SJCRH30 (cell line): ENCODE results near the gene LLGL1. TPM values are rescaled to one million over a fixed set of nuclear protein-coding genes. Genes with fewer than 3 reads are reported as not detected.
A peak's percentile ranks its signal among the peaks of the same experiment; 100 is the strongest.

Experiments
- DNase-seq, 2 experiments: peaks; one replicate each; pipeline ENCODE4 v3.0.0-alpha.2; 2015 to 2020
- H3K27ac ChIP-seq: fragments of 250-450 bp; sonication (Bioruptor Pico); 2 replicates; pipeline ENCODE4 v1.5.1; 2020; ENCODE audit warnings: mild to moderate bottlenecking, moderate library complexity
- H3K27me3 ChIP-seq: fragments of 250-450 bp; sonication (Bioruptor Pico); 2 replicates; pipeline ENCODE4 v1.5.1; 2020; ENCODE audit warnings: mild to moderate bottlenecking, moderate library complexity
- H3K36me3 ChIP-seq: fragments of 250-450 bp; sonication (Bioruptor Pico); 2 replicates; pipeline ENCODE4 v1.5.1; 2020; ENCODE audit warnings: mild to moderate bottlenecking, moderate library complexity
- H3K4me1 ChIP-seq: fragments of 250-450 bp; sonication (Bioruptor Pico); 2 replicates; pipeline ENCODE4 v1.5.1; 2020; ENCODE audit warnings: mild to moderate bottlenecking, moderate library complexity
- H3K4me3 ChIP-seq: fragments of 250-450 bp; sonication (Bioruptor Pico); 2 replicates; pipeline ENCODE4 v1.5.1; 2020; ENCODE audit warnings: mild to moderate bottlenecking, moderate library complexity
- H3K9me3 ChIP-seq: fragments of 250-450 bp; sonication (Bioruptor Pico); replicated peaks from 2 replicates; pipeline ENCODE4 v1.5.1; 2020; ENCODE audit warnings: mild to moderate bottlenecking, moderate library complexity
- total RNA-seq: library from RNA; depleted of rRNA; stranded (reverse); fragments of >200 nt; shearing (Covaris generic); gene quantifications from 2 replicates; pipeline ENCODE4 v1.2.3, GENCODE V29; 2014

LLGL1 gene
- total RNA-seq, 1 experiment from 2014 or later: 75.0 TPM

DNA sequence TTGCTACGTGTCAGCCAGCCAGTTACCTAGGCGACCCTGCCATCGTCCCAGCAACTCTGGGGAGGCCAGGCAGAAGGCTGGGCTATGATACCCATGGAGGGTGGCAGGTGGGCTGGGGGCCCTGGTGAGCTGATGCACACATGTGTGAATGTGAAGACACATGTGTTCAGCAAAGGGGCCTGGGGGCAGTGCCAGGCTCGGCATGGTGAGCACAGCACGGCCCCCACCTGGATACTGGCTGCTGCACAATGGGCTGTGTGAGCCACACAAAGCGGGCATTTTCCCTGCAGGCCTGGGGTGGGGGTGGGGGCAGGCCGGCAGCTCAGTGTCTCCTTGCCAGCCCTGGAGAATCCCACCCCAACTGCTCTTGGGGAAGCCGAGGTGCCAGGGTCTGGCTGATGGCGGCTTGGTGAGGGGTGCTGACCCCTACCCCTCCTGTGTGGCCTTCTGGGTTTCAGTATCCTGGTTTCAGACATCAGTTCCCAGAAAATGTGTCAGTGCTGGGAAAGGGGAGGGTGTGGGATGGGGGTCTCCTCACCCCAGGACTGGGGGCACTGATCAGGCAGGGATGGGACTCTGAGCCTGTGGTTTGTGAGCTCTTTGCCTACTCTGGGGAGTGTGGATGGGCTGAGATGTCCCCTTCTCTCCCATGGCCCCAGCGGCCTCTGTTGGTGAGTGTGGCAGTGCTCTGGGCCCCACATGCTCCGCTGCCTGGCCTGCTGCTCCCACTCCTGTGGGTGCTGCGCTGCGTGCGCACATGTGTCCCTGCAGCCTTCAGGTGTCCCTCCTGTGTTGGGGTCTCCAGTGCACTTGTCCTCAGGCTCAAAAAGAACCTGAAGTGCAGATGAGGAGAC, 5.1 kb downstream of the LLGL1 start:
- Histone ChIP-seq H3K27me3 (no peaks in the 10 kb centered on the region), H3K9me3 (no peaks in the 10 kb centered on the region), H3K4me1 (peaks cover 7% of the 10 kb centered on the region; the same call in 1 of the 2 replicates), H3K36me3 (peaks cover 18% of the 10 kb centered on the region), H3K27ac (no peak overlapping the region), H3K4me3 (no peak overlapping the region)
- DNase-seq: no peak

DNA sequence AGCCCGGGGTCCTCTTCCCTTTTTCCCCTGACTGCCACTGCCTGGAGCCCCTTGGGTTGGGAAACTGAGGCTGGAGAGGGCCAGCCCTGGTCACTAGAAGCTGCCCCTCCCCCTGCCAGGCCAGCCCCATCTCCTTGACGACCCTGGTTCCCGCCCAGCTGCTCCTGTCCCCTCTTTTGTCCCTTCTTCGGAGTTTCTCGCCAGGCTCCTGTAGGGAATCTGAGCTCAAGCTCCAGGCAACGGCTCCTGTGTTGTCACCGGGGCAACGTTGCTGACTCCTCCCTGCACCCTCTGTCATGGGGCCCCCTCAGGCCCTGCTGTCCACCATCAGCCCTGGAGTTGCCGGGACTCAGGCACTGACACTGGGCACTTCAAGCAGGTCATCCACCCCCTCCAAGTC, 5.7 kb downstream of the LLGL1 start:
- H3K27ac ChIP-seq: no peak overlapping the region
- no peak overlapping the region for H3K4me3 ChIP-seq
- no peaks in the 10 kb centered on the region for H3K27me3 ChIP-seq
- H3K36me3 ChIP-seq: peaks cover 24% of the 10 kb centered on the region
- DNase-seq: no peak
- H3K9me3 ChIP-seq: no peaks in the 10 kb centered on the region
- H3K4me1 ChIP-seq: peaks cover 6% of the 10 kb centered on the region; the same call in 1 of the 2 replicates

DNA sequence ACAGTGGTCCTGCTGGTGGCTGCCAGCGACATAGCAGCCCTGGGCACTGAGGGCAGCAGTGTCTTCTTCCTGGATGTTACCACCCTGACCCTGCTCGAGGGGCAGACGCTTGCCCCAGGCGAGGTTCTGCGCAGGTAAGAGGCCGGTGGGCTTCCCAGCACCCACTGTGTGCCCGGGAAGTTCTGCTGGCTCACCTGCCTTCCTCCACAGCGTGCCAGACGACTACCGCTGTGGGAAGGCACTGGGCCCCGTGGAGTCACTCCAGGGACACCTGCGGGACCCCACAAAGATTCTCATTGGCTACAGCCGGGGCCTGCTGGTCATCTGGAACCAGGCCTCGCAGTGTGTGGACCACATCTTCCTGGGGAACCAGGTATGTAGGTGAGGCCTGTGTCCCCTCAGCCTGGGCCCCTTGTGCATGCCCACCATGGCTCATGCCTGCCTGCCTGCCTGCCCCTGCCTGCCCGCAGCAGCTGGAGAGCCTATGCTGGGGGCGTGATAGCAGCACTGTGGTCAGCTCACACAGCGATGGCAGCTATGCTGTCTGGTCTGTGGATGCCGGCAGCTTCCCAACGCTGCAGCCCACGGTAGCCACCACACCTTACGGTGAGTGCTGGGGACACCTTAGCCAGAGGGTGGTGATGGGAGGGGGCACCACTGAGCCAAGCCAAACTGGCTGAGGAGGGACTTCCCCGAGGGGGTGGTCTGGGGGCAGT, 8.5 kb downstream of the LLGL1 start:
- no peaks in the 10 kb centered on the region for H3K9me3 ChIP-seq
- no peak for DNase-seq
- peaks cover 37% of the 10 kb centered on the region for H3K36me3 ChIP-seq
- H3K27ac ChIP-seq: no peak overlapping the region
- no peak overlapping the region for H3K4me3 ChIP-seq
- H3K4me1 ChIP-seq: no peaks in the 10 kb centered on the region
- H3K27me3 ChIP-seq: no peaks in the 10 kb centered on the region

DNA sequence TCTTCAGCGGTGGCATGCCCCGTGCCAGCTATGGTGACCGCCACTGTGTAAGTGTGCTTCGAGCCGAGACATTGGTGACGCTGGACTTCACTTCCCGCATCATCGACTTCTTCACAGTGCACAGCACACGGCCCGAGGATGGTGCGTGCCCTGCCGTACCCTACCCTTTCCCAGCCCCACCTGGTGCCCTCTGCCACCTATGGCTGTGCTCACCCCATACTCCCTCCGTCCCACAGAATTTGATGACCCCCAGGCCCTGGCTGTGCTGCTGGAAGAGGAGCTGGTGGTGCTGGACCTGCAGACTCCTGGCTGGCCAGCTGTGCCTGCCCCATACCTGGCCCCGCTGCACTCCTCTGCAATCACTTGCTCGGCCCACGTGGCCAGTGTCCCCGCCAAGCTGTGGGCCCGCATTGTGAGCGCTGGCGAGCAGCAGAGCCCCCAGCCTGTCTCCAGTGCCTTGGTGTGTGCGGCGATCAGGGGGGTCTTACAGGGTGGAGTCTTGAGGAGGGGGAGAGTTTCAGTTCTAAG, 9.5 kb downstream of the LLGL1 start:
- no peaks in the 10 kb centered on the region for H3K4me1 ChIP-seq
- no peaks in the 10 kb centered on the region for H3K9me3 ChIP-seq
- H3K4me3 ChIP-seq: no peak overlapping the region
- DNase-seq: no peak
- H3K27me3 ChIP-seq: no peaks in the 10 kb centered on the region
- peaks cover 41% of the 10 kb centered on the region for H3K36me3 ChIP-seq
- H3K27ac ChIP-seq: no peak overlapping the region

DNA sequence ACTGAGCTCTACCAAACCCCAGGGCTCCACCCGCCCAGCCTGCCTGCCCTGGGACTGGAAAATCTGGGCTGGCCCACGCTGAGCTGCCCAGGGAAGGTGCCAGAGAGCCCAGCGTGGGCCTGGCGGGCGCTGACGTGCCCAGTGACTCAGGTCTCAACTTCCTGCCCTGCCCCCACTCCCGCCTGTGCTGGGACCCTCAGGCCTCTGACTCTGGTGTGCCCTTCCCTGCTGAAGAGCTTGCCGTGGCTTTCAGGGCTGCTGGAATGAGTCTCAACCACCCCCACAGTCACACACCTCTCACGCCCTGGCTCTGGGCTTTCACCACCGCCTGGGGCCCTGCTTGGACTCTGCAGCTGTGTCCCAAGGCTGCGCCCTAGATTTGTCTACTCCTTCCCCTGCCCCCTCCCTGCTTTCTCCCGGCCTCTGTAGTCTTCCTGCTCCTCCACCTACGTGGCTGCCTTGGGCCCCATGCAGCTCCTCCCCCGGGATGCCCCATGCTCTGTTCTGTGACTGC, 10.4 kb downstream of the LLGL1 start:
- no peaks in the 10 kb centered on the region for H3K9me3 ChIP-seq
- H3K27ac ChIP-seq: no peak overlapping the region
- H3K4me1 ChIP-seq: no peaks in the 10 kb centered on the region
- peaks cover 45% of the 10 kb centered on the region for H3K36me3 ChIP-seq
- no peak for DNase-seq
- no peak overlapping the region for H3K4me3 ChIP-seq
- no peaks in the 10 kb centered on the region for H3K27me3 ChIP-seq

DNA sequence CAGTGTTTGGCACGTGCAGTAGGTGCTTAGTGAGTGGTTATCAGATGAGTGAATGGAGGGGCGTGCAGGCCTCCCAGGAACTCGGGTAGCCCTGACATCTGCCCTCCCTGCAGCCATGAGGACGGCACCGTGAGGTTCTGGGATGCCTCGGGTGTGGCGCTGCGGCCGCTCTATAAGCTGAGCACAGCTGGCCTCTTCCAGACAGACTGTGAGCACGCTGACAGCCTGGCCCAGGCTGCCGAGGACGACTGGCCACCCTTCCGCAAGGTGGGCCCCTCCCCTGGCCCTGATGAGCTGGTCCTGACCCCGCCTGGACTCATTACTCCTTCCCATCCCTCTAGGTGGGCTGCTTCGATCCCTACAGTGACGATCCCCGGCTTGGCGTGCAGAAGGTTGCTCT, 11.1 kb downstream of the LLGL1 start:
- Histone ChIP-seq H3K4me1 (no peaks in the 10 kb centered on the region), H3K4me3 (no peak overlapping the region), H3K36me3 (peaks cover 52% of the 10 kb centered on the region), H3K27ac (no peak overlapping the region), H3K9me3 (no peaks in the 10 kb centered on the region), H3K27me3 (no peaks in the 10 kb centered on the region)
- DNase-seq: no peak

DNA sequence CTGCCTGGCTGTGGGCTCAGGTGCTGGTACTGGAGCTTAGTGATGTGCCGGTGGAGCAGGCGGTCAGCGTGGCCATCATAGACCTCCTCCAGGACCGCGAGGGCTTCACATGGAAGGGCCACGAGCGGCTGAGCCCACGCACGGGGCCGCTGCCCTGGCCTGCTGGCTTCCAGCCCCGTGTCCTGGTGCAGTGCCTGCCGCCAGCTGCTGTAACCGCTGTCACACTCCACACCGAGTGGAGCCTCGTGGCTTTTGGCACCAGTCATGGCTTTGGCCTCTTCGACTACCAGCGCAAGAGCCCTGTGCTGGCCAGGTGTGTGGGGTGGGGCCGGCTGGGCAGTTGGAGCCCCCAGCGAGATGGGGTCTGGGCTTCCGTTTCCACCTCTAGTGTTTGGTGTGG, 12.0 kb downstream of the LLGL1 start:
- Histone ChIP-seq H3K27ac (no peak overlapping the region), H3K27me3 (no peaks in the 10 kb centered on the region), H3K4me1 (no peaks in the 10 kb centered on the region), H3K9me3 (no peaks in the 10 kb centered on the region), H3K36me3 (peaks cover 56% of the 10 kb centered on the region), H3K4me3 (no peak overlapping the region)
- DNase-seq: no peak

DNA sequence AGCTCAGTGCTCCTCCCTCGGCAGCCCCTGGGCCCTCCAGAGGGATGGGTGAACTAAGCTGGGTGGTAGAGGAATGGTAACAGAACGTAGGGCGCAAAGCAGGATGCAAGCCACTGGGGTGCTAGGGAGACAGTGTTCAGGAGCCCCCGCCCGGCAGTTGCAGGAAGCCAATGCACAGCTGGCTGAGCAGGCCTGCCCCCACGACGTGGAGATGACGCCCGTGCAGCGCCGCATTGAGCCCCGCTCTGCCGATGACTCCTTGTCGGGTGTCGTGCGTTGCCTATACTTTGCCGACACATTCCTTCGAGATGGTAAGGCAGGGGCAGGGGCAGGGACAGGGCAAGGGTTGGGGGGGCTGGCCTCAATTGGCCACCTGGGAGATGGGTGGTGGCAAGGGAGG, 12.9 kb downstream of the LLGL1 start:
- no peaks in the 10 kb centered on the region for H3K4me1 ChIP-seq
- peaks cover 64% of the 10 kb centered on the region for H3K36me3 ChIP-seq
- H3K27ac ChIP-seq: no peak overlapping the region
- no peaks in the 10 kb centered on the region for H3K9me3 ChIP-seq
- no peaks in the 10 kb centered on the region for H3K27me3 ChIP-seq
- H3K4me3 ChIP-seq: no peak overlapping the region
- DNase-seq: no peak

DNA sequence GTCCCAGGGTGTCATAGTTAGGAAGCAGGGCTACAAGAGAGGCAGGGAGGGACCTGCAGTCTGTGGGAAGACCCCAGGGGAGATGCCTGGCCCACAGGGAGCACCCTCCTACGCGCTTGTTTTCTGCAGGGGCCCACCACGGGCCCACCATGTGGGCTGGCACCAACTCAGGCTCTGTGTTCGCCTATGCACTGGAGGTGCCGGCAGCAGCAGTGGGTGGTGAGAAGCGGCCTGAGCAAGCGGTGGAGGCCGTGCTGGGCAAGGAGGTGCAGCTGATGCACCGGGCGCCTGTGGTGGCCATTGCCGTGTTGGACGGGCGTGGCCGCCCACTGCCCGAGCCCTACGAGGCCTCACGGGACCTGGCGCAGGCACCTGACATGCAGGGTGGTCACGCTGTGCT, 15.0 kb downstream of the LLGL1 start:
- Histone ChIP-seq H3K4me3 (no peak overlapping the region), H3K4me1 (no peaks in the 10 kb centered on the region), H3K36me3 (peaks cover 66% of the 10 kb centered on the region), H3K27me3 (no peaks in the 10 kb centered on the region), H3K9me3 (no peaks in the 10 kb centered on the region), H3K27ac (no peak overlapping the region)
- DNase-seq: no peak

DNA sequence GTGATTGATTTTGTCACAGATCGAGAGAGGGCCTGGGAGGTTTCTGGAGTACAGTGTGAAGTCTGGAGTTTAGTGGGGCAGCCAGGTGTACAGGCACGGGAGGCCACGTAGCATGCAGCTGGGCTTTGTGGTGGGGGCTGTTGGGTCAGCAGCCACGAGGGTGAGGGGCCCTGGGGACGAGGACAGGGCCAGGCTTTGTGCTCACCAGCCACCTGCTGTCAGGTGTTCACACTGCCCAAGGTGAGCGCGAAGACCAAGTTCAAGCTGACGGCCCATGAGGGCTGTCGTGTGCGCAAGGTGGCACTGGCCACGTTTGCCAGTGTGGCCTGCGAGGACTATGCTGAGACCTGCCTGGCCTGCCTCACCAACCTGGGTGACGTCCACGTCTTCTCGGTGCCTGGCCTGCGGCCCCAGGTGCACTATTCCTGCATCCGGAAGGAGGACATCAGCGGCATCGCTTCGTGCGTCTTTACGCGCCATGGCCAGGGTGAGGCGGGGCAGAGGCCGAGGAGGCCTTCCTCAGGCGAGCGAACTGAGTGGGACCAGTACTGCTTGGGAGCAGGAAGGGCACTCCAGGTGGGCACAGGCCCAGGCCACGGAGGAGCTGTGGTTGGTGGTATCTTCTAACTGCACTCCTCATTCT, 15.9 kb downstream of the LLGL1 start:
- no peaks in the 10 kb centered on the region for H3K9me3 ChIP-seq
- no peak for DNase-seq
- H3K36me3 ChIP-seq: peaks cover 67% of the 10 kb centered on the region
- H3K27ac ChIP-seq: no peak overlapping the region
- H3K4me1 ChIP-seq: no peaks in the 10 kb centered on the region
- H3K27me3 ChIP-seq: no peaks in the 10 kb centered on the region
- no peak overlapping the region for H3K4me3 ChIP-seq

DNA sequence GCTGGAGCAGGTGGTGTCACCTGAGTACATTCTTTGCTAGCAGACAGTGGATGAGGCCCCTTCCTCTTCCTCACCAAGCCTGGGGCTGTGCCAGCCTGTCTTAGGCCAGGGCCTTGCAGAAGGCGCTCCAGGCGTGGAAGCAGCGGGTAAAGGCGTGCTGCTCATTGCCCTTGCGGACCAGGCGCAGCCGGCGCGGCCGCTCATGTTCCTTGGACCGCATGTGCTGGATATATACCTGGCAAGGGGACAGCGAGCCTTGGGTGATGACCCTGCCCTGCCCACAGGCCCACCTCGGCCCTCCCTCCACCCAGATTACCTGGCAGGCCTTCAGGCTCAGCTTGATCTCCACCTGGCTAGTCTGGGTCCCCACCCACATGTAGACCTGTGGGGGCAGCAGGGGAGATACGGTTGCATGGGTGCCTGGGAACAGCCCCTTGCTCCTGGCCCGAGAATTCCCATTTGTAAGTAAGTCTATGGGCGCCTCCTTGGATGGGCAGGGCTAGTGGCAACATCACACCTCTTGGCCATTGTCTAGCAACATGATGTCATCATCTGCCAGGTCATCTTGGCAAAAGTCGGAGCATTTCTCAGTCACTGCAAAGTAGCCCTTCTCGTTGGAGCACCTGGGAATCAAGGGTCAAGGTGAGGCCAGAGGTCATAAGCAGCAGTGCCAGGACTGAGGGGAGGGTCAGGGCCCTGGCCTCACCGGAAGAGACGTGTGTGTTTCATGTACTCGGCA, 19.8 kb downstream of the LLGL1 start:
- Histone ChIP-seq H3K27ac (no peak overlapping the region), H3K27me3 (no peaks in the 10 kb centered on the region), H3K36me3 (peaks cover 84% of the 10 kb centered on the region), H3K9me3 (no peaks in the 10 kb centered on the region), H3K4me1 (no peaks in the 10 kb centered on the region), H3K4me3 (no peak overlapping the region)
- DNase-seq: no peak

DNA sequence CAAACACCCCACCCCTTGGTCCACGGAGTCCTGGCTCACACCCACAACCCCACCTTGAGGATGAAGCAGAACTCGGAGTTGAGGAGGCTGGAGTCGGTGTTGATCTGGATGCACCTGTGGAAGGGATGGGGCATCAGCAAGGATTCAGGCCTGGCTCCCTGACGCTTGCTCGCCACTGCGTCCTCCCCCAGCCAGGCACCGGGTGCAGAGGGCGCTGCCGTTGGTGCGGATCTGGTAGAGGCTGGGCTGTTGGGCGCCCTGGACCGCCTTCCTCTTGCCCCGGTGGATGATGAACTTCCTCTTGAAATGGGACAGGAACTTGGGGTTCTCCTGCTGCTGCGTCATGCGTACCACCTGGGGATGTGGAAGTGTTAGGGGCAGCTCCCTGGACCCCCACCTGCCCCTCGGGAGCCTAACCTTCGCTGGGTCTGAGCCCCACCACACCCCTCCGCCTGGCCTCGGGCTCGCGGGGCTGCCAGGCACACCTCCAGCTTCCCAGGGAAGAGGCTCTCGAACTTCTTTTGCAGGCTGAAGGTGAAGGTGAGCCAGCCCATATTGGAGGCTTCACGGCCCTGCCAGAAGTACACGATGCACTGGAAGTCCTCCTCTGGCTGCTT, 20.8 kb downstream of the LLGL1 start:
- no peak overlapping the region for H3K27ac ChIP-seq
- H3K4me1 ChIP-seq: no peaks in the 10 kb centered on the region
- H3K36me3 ChIP-seq: peaks cover 86% of the 10 kb centered on the region
- no peak overlapping the region for H3K4me3 ChIP-seq
- no peaks in the 10 kb centered on the region for H3K9me3 ChIP-seq
- no peaks in the 10 kb centered on the region for H3K27me3 ChIP-seq
- DNase-seq: no peak

DNA sequence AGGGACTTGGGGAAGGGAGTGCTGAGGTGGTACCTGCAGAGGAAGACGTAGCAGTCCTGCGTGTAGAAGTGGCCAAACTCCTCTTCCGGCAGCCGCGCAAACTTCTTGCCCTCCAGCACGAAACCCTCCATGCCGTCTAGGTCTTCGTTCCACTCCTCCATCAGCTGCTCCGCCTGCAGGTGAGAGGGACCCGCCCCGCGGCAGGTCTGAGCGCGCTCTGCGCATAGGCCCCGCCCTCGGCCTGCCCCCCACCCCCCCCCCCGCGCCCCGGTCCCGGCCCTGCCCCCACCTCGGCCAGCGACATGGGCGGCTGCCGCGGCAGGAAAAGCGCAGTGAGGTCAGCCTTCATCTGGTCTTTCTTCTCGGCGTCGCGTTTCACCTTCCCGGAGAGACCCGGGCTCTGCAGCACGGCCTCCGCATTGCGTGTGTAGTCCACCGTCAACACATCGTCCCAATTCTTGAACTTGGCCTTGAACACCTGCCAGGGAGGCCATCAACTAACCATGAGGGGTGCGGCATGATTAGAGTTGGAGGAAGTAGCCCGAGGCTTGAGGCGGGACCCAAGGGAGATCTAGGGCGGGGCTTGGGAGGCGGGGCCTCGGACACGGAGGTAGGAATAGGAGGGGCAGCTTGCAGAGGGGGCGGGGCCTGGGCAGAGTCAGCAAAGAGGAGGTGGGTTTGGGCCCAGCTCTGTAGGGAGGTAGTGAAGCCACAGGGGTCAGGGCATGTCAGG, 21.6 kb downstream of the LLGL1 start:
- Histone ChIP-seq H3K27ac (no peak overlapping the region), H3K9me3 (no peaks in the 10 kb centered on the region), H3K36me3 (peaks cover 86% of the 10 kb centered on the region), H3K4me3 (no peak overlapping the region), H3K4me1 (no peaks in the 10 kb centered on the region), H3K27me3 (no peaks in the 10 kb centered on the region)
- DNase-seq: peak; percentile 85 to 89
